Measurements from ENCODE around the gene RBM19.

The RBM19 gene

GRCh38 chr12:113879658-113880057 is 86.5 kb downstream of the RBM19 start:
- no peak for DNase-seq (ENCODE audit: extremely low read depth, low read depth)
- no peak for TF ChIP-seq CTCF (IDR thresholded peaks at IDR 0.05; ENCODE audit: low read depth, low read length)

- TF ChIP-seq CTCF (IDR thresholded peaks at IDR 0.05; ENCODE audit: low read depth, low read length), result no peak
- no peak for DNase-seq (ENCODE audit: extremely low read depth, low read depth)
These were observed 88.5 kb downstream of the RBM19 start for GRCh38 chr12:113877607-113878006.

GRCh38 chr12:113876160-113876559 is 90.0 kb downstream of the RBM19 start:
- no peak for TF ChIP-seq CTCF (IDR thresholded peaks at IDR 0.05; ENCODE audit: low read depth, low read length)
- no peak for DNase-seq (ENCODE audit: extremely low read depth, low read depth)

GRCh38 chr12:113875691-113876090 is 90.4 kb downstream of the RBM19 start:
- TF ChIP-seq CTCF (IDR thresholded peaks at IDR 0.05; ENCODE audit: low read depth, low read length), result no peak
- DNase-seq (ENCODE audit: extremely low read depth, low read depth), result no peak

GRCh38 chr12:113874999-113875561 is 91.0 kb downstream of the RBM19 start:
- TF ChIP-seq CTCF (IDR thresholded peaks at IDR 0.05; ENCODE audit: low read depth, low read length), result no peak
- no peak for DNase-seq (ENCODE audit: extremely low read depth, low read depth)

GRCh38 chr12:113874326-113874725 is 91.8 kb downstream of the RBM19 start:
- DNase-seq (ENCODE audit: extremely low read depth, low read depth), result no peak
- TF ChIP-seq CTCF (IDR thresholded peaks at IDR 0.05; ENCODE audit: low read depth, low read length), result no peak

- no peak for DNase-seq (ENCODE audit: extremely low read depth, low read depth)
- no peak for TF ChIP-seq CTCF (IDR thresholded peaks at IDR 0.05; ENCODE audit: low read depth, low read length)
These were observed 92.4 kb downstream of the RBM19 start for GRCh38 chr12:113873740-113874139.

Data from AG09319 (cell line).